ENCODE measurements around the gene VANGL2.

VANGL2 gene

DNA sequence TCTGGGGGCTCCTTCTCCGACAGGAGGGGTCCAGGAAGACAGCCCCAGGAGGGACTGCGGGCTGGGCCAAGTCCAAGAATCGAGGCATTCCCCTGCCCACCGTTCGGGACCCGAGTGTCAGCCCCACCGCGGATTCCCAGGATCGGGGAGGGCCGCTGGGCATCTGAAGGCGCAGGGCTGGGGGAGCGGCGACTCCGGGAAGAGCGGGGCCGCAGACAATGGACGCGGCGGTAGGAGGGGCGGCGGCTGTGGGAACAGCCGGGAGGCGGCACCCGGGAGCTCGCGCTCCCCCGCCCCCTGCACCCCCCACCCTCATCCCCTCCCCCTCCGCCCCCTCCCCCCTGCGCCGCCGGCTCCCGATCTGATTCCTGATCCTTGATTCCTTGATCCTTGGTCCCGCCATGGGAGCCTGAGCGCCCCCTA lies at the start of gene VANGL2:
Gene VANGL2 (plus strand): TSS at position 342 of the 423 bp plus-strand sequence. CDS start 15,274 bp downstream, outside the sequence.
- peak in 46 of 51 donors; percentile 22 to 84 (median 70) for DNase-seq

DNA sequence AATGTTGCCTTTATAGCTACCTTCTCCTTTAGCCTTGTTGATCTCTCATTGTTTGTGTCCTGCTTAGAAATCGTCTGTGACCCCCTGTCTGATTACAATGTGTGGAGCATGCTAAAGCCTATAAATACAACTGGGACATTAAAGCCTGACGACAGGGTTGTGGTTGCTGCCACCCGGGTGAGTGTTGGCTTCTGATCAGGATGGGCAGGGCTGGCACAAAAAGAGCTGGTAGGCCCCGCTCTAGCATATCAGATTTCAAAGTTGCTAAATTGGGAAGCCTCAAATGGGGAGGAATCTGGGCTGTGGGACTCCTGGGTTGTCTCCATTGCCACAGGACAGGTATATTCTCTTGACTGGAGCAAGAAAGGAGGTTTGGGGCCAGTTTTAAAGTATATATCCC lies 48.7 kb upstream of the VANGL2 start:
- no peak for DNase-seq

DNA sequence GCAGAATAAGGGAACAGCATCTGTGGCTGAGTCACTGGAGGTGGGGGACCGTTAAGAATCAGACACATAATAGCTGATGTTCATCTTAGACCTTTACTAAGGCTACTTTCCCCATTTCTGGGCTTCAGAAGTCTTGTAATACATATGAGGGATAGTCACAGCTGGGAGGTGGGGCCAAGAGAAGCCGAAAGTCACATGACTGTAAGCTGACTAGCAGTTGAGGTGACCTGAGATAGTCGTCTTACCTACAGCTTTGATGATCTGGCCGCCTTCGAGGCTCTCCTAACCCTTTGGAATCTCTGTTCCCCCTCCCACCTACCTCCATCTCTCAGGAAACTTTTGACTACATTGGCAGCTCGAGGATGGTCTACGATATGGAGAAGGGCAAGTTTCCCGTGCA lies 47.8 kb upstream of the VANGL2 start:
- no peak for DNase-seq

GRCh38 chr1:160353223-160353622 lies 47.1 kb upstream of the VANGL2 start:
- DNase-seq, result no peak

GRCh38 chr1:160354388-160354985 lies 45.9 kb upstream of the VANGL2 start:
- DNase-seq, result peak in 7 of 51 donors; percentile 7 to 16 (median 14)

DNA sequence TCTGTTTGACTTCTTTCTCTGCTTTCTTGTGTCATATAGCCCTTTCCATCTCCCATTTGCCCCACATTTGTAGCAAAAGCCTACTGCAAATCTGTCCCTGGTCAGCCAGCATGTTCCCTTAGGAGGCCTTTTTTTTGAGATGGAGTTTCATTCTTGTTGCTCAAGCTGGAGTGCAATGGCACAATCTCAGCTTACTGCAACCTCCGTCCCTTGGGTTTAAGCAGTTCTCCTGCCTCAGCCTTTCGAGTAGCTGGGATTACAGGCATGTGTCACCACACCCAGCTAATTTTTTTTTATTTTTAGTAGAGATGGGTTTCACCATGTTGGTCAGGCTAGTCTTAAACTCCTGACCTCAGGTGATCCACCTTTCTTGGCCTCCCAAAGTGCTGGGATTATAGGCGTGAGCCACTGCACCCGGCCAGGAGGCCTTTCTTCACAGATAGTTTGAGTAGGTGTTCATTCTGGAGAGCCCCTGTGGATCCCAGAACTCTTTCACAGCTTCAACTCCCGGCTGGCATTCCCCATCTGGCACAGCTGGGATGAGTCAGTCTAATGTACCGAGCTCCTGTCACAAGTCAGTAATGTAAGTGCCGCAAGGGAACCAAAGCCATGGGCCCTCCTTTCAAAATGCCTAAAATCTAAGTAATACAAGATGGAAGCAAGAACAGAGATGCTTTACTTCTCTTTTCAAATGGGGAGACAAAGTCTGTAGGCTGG lies 42.9 kb upstream of the VANGL2 start:
- peak in 1 of 51 donors; percentile 11 for DNase-seq

GRCh38 chr1:160358073-160358472 lies 42.3 kb upstream of the VANGL2 start:
- no peak for DNase-seq

DNA sequence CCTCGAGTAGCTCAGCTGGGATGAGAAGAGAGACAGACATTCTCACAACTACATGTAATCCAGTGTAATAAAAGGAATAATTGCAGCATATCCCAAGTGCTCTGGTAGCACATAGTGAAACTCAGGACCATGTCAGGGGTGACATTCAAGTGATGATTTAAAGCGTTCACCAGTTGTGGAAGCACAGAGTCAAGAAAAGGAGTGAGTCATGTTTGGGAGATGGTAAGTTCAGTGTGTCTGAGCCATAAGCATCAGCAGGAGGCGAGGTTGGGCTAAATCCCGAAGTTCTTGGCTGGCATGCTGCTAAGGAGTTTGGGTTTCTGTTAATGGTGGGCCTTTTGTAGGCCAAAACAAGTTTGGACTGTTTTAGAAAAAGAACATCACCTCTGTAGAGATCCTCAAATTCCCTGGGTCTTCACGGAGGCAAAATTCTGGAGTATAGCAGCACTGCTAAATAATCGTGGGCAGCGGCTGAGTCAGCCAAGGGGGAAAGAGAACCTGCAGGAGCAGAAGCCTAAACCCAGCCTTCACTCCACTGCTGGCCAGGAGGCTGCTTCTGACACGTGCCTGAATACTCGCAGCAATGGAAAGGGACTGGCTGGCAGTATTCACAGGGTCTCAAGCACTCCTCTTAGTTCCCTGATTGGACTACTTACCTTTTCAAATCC lies 40.7 kb upstream of the VANGL2 start:
- DNase-seq, result no peak

DNA sequence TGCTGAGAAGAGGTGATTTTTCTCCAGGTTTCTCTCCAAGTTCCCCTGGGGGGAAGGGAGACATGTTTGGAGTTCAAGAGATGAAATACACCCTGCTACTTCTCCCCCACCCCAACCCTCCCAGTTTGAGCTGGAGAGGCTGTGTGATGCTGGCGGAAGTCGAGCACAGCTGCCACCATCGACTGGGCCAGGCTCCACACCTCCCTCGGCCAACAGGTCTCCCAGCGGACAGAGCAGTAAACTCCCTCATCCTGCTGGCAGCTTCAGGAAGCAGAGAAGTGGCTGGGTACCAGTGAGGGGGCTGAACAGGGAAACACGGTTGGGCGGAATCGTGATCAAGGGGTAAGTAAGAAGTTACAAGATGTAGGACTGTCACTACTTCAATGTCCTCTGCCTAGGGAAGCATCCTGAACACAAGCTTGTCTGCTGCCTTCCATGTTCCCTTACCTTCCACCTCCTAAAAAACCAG lies 40.1 kb upstream of the VANGL2 start:
- no peak for DNase-seq

GRCh38 chr1:160361199-160361598 lies 39.2 kb upstream of the VANGL2 start:
- no peak for DNase-seq

- DNase-seq, result no peak
These were observed 38.6 kb upstream of the VANGL2 start for GRCh38 chr1:160361814-160362167.

DNA sequence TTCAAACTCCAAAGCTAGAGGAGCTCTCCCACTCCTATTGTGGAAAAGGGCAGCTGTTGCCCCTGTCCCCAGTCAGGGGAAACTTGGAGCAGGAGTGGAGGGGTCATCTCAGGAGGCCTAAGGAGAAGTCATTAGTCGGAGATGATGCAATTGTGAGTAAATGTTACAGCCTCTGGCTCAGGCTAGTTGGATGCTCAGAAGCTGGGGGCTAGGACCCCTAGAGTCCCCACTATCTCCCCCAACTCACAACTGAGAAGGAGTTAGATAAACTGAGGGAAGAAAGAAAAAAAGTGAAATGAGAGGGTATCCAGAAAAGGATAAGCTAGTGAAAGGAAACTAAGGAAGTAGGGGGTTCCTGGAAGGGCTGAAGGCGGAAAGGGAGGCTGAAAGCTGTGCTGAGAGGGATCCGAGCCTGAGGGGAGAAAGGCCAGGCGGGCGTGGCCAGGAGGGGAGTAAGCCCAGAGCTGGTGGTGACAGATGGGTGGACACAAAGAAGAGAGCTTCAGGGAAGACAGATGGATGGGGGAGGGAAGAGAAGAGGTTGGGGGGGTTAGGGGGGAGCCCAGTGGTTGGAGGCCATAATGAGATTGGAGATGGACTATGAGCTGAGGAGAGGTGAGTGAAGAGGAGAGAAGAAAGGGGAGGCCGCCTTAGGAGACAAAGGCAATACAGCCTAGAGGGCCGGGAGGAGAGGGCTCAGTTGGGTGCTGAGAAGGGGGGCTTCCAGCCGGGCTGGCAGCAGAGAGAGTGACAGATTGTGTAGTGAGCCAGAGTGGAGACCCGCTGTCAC lies 38.0 kb upstream of the VANGL2 start:
- DNase-seq, result no peak

DNA sequence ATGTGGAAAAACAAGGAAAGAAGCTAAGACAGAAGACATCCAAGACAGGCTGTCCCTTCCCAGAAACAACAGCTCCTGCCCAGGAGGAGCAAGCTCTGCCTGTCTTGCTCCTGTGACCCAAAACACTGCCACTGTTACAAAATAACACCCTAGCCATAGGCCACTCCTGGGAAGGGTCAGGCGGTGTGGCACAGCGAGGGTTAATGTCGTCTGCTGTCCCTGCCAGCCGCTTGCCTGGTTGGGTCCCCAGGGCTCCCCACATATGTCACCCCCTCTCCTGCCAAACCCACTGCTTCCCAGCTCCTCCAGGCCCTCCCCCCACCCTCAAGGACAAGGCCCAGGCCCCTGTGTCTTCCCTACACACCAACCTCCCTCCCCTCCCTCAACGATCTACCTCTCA lies 37.4 kb upstream of the VANGL2 start:
- no peak for DNase-seq

DNA sequence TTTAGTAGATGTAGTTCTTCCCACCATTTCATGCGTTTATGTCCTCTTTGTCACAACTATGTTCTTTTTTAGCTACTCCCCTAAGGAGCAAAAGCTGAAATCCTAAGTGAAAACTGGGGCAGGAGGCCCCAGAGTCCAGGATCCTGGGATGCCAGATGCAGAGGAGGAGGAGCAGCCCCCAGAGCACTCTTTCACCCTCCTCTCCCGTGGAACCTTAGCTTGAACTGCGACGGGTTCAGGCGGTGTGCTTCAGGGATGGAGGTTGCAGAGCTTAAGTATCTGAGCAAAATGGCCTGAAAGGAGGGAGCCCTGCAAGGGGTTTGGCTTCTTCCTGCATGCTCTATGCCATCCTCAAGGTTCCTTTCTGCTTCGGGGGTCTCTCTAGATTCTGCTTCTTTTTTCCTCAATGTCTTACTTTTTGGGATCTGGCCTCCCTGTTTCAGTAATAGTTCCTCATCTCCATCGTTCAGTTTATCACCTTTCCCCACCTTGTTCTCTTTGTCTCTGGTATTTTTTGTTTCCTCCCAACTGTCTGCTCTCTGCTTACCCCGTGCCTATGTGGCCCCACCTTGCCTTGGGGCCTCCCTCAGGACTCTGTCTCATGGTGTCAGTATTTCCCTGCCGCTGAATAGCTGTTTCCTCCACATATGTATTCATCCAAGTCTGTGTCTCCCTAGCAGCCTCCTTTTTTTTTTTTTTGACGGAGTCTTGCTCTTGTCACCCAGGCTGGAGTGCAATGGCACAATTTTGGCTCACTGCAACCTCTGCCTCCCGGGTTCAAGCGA lies 36.2 kb upstream of the VANGL2 start:
- DNase-seq, result no peak

GRCh38 chr1:160365325-160365724 lies 35.0 kb upstream of the VANGL2 start:
- DNase-seq, result no peak

GRCh38 chr1:160366731-160367515 lies 33.4 kb upstream of the VANGL2 start, which contains the start of gene NHLH1:
TSS of gene NHLH1 (plus strand) at chr1:160367071. CDS start at chr1:160370732, 3,661 bp downstream.
- no peak for DNase-seq

DNA sequence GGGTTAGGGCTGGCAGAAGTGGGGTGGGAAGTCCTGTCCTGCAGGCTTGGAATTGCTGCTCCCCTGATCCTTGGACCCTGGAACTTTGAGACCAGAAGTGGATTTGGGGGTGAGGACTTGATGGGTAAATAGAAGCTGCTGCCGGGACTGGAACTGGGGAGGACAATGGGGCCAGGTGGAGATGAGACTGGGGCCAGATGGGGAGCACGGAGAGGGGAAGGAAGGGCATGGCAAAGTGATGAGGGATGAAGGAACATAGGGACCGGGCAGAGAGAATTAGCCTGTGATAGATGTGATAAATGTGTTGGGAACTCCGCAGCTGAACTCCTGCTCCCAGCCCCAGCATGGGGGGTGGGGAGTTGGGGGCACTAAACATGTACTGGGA lies 32.9 kb upstream of the VANGL2 start:
- DNase-seq, result no peak

- DNase-seq, result no peak
These were observed 32.1 kb upstream of the VANGL2 start for GRCh38 chr1:160367934-160368923.

DNA sequence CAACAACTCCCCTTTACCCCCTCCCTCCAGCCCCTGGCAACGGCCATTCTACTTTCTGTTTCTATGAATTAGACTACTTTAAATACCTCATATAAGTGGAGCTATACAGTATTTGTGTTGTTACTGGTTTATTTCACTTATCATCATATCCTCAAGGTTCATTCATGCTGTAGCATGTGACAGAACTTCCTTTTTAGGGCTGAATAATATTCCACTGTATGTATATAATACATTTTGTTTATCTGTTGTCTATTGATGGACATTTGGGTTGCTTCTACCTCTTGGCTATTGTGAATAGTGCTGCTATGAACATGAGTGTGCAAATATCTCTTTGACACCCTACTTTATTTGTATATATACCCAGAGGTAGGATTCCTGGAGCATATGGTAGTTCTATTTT lies 31.3 kb upstream of the VANGL2 start:
- no peak for DNase-seq
